ENCODE results near the gene DUSP10. TPM values are rescaled to one million over a fixed set of nuclear protein-coding genes. Genes with fewer than 3 reads are reported as not detected.

Gene DUSP10
- total RNA-seq, 1 donor from 2014 or later, result 19.6 TPM

- peak overlapping the region; percentile 16 for H3K4me3 Mint-ChIP-seq
- peak overlapping the region; percentile 26 for H3K27ac Mint-ChIP-seq
- H3K36me3 Mint-ChIP-seq, result peaks cover 15% of the 10 kb centered on the region
- H3K27me3 Mint-ChIP-seq, result no peaks in the 10 kb centered on the region
- TF ChIP-seq CTCF (conservative IDR thresholded peaks at IDR 0.05), result no peak
- no peaks in the 10 kb centered on the region for H3K9me3 Mint-ChIP-seq
- no peak for DNase-seq (ENCODE audit: extremely low spot score, unreplicated experiment)
- peaks cover 60% of the 10 kb centered on the region for H3K4me1 Mint-ChIP-seq (ENCODE audit: unreplicated experiment)
These were observed 22.7 kb downstream of the DUSP10 start for GRCh38 chr1:221719278-221719597.

- H3K4me1 Mint-ChIP-seq (ENCODE audit: unreplicated experiment), result peaks cover 65% of the 10 kb centered on the region
These were observed 23.3 kb downstream of the DUSP10 start for GRCh38 chr1:221718381-221719277.

GRCh38 chr1:221717485-221717853, 24.4 kb downstream of the DUSP10 start:
- Mint-ChIP-seq H3K9me3 (no peaks in the 10 kb centered on the region), H3K27me3 (no peaks in the 10 kb centered on the region), H3K4me3 (no peak overlapping the region), H3K36me3 (peaks cover 5% of the 10 kb centered on the region), H3K27ac (peak overlapping the region; percentile 83), H3K4me1 (ENCODE audit: unreplicated experiment) (peaks cover 69% of the 10 kb centered on the region)
- no peak for DNase-seq (ENCODE audit: extremely low spot score, unreplicated experiment)
- no peak for TF ChIP-seq CTCF (conservative IDR thresholded peaks at IDR 0.05)

More at GRCh38 chr1:221718381-221719277, 23.3 kb downstream of the DUSP10 start:
- Mint-ChIP-seq H3K9me3 (no peaks in the 10 kb centered on the region), H3K4me3 (peak overlapping the region; percentile 44), H3K27me3 (no peaks in the 10 kb centered on the region), H3K27ac (peak overlapping the region; percentile 26), H3K36me3 (peaks cover 10% of the 10 kb centered on the region)
- TF ChIP-seq CTCF (conservative IDR thresholded peaks at IDR 0.05), result no peak
- no peak for DNase-seq (ENCODE audit: extremely low spot score, unreplicated experiment)

- peaks cover 7% of the 10 kb centered on the region for H3K36me3 Mint-ChIP-seq
- peaks cover 69% of the 10 kb centered on the region for H3K4me1 Mint-ChIP-seq (ENCODE audit: unreplicated experiment)
- TF ChIP-seq CTCF (conservative IDR thresholded peaks at IDR 0.05), result no peak
- peak overlapping the region; percentile 73 for H3K4me3 Mint-ChIP-seq
- no peaks in the 10 kb centered on the region for H3K9me3 Mint-ChIP-seq
- H3K27me3 Mint-ChIP-seq, result no peaks in the 10 kb centered on the region
- DNase-seq (ENCODE audit: extremely low spot score, unreplicated experiment), result no peak
- peak overlapping the region; percentile 83 for H3K27ac Mint-ChIP-seq
These were observed 25.0 kb downstream of the DUSP10 start for GRCh38 chr1:221716713-221717484.

- peak overlapping the region; percentile 54 for H3K4me3 Mint-ChIP-seq
- peak overlapping the region; percentile 67 for H3K27ac Mint-ChIP-seq
- no peak for TF ChIP-seq CTCF (conservative IDR thresholded peaks at IDR 0.05)
- H3K9me3 Mint-ChIP-seq, result no peaks in the 10 kb centered on the region
- H3K27me3 Mint-ChIP-seq, result no peaks in the 10 kb centered on the region
- H3K4me1 Mint-ChIP-seq (ENCODE audit: unreplicated experiment), result peaks cover 64% of the 10 kb centered on the region
- H3K36me3 Mint-ChIP-seq, result peaks cover 7% of the 10 kb centered on the region
- no peak for DNase-seq (ENCODE audit: extremely low spot score, unreplicated experiment)
These were observed 26.3 kb downstream of the DUSP10 start for GRCh38 chr1:221715321-221716169.

Measured in type B pancreatic cell (in vitro differentiated cells).